ENCODE data around the gene TRMT10B. TPM values are rescaled to one million over a fixed set of nuclear protein-coding genes. Genes with fewer than 3 reads are reported as not detected.

Gene TRMT10B
- total and polyA plus RNA-seq, 2 of the 13 experiments (the other 11 are each of a cell fraction or from before 2014, with no cell fraction given), result 3.1 to 3.9 TPM

DNA sequence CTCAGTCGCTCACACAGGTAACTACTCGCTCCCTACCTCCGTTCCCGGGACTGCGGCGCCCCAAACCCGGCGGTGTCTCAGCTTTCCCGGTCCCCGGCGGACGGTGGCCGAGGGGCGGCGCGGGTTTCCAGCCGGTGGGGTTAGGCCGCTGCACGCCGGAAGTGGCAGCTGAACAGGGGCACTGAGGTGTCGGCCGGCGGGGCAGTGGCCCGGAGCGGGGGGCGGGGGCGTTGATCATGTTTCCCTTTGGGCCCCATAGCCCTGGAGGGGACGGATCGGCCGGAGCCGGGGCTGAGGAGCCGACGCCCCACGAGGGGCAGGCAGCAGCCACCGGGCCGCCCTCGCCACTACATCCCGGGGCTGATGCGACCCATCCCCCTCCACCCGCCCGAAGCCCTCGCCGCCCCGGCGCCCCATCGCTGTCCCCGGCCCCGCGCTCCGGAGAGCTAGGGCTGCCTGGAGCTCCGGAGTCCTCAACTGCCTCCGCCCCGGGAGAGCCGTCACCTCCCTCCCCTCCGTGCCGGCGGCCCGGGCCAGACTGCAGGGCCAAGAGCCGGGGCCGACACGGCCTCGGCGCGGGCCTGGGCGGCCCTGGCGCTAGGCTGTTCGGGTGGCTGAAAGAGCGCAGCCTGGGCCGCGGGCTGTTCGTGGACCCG lies 47.2 kb downstream of the TRMT10B start, which contains the start of gene DCAF10 (continued):
- TF ChIP-seq, protein P1, sequence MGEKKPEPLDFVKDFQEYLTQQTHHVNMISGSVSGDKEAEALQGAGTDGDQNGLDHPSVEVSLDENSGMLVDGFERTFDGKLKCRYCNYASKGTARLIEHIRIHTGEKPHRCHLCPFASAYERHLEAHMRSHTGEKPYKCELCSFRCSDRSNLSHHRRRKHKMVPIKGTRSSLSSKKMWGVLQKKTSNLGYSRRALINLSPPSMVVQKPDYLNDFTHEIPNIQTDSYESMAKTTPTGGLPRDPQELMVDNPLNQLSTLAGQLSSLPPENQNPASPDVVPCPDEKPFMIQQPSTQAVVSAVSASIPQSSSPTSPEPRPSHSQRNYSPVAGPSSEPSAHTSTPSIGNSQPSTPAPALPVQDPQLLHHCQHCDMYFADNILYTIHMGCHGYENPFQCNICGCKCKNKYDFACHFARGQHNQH (CRISPR knock-in tag; IDR thresholded peaks at IDR 0.05), result peak; percentile 99
- peak; percentile 88 for TF ChIP-seq GZF1 (CRISPR knock-in tag; IDR thresholded peaks at IDR 0.05)
- TF ChIP-seq SRSF4 (IDR thresholded peaks at IDR 0.05; ENCODE audit: low read depth, low read length, poor library complexity, severe bottlenecking), result no peak
- no peak for TF ChIP-seq ZBTB3 (CRISPR knock-in tag; IDR thresholded peaks at IDR 0.05; ENCODE audit: borderline replicate concordance, low read depth)
- peak; percentile 77 for TF ChIP-seq FOSL2 (CRISPR knock-in tag; IDR thresholded peaks at IDR 0.05)
- peak; percentile 83 for TF ChIP-seq ZNF414 (CRISPR knock-in tag; IDR thresholded peaks at IDR 0.05)
- no peak for TF ChIP-seq SYNCRIP (IDR thresholded peaks at IDR 0.05; ENCODE audit: insufficient read depth, low read depth, low read length)
- TF ChIP-seq MTA1 (CRISPR knock-in tag; IDR thresholded peaks at IDR 0.05; ENCODE audit: borderline replicate concordance), result peak; percentile 84; the same call in 1 of the 2 replicates
- peak; percentile 98 for TF ChIP-seq TBX2 (CRISPR knock-in tag; IDR thresholded peaks at IDR 0.05; ENCODE audit: borderline replicate concordance)
- peak; percentile 84 for TF ChIP-seq SRSF1 (optimal IDR thresholded peaks at IDR 0.05; ENCODE audit: low read depth, low read length)
- TF ChIP-seq ZNF260 (CRISPR knock-in tag; IDR thresholded peaks at IDR 0.05; ENCODE audit: borderline replicate concordance, low read depth), result no peak
- peak; percentile 18; the same call in 1 of the 2 replicates for TF ChIP-seq ZNF510 (CRISPR knock-in tag; IDR thresholded peaks at IDR 0.05; ENCODE audit: low read depth)
- peak; percentile 96; the same call in 1 of the 2 replicates for TF ChIP-seq ZNF34 (CRISPR knock-in tag; IDR thresholded peaks at IDR 0.05; ENCODE audit: borderline replicate concordance)
- TF ChIP-seq, protein P2, sequence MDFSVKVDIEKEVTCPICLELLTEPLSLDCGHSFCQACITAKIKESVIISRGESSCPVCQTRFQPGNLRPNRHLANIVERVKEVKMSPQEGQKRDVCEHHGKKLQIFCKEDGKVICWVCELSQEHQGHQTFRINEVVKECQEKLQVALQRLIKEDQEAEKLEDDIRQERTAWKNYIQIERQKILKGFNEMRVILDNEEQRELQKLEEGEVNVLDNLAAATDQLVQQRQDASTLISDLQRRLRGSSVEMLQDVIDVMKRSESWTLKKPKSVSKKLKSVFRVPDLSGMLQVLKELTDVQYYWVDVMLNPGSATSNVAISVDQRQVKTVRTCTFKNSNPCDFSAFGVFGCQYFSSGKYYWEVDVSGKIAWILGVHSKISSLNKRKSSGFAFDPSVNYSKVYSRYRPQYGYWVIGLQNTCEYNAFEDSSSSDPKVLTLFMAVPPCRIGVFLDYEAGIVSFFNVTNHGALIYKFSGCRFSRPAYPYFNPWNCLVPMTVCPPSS (IDR thresholded peaks at IDR 0.05), result no peak
- no peak for TF ChIP-seq RARG (CRISPR knock-in tag; IDR thresholded peaks at IDR 0.05; ENCODE audit: low read depth)
- peak; percentile 75; the same call in 1 of the 2 replicates for TF ChIP-seq ZBTB38 (CRISPR knock-in tag; IDR thresholded peaks at IDR 0.05)
- TF ChIP-seq, protein P3, sequence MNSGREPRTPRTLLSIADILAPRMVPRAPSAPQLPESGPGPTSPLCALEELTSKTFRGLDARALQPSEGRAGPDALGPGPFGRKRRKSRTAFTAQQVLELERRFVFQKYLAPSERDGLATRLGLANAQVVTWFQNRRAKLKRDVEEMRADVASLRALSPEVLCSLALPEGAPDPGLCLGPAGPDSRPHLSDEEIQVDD (CRISPR knock-in tag; IDR thresholded peaks at IDR 0.05; ENCODE audit: borderline replicate concordance), result peak; percentile 49; the same call in 1 of the 2 replicates
- TF ChIP-seq THAP9 (CRISPR knock-in tag; IDR thresholded peaks at IDR 0.05; ENCODE audit: borderline replicate concordance), result peak; percentile 95
- peak; percentile 93; the same call in 1 of the 2 replicates for TF ChIP-seq ZNF724P (CRISPR knock-in tag; IDR thresholded peaks at IDR 0.05; ENCODE audit: borderline replicate concordance)
- TF ChIP-seq TEAD2 (CRISPR knock-in tag; IDR thresholded peaks at IDR 0.05), result no peak
- peak; percentile 84 for TF ChIP-seq ZNF501 (CRISPR knock-in tag; IDR thresholded peaks at IDR 0.05)
- TF ChIP-seq ZFX (CRISPR knock-in tag; IDR thresholded peaks at IDR 0.05; ENCODE audit: low read depth), result peak; percentile 90
